H9 (cell line): ENCODE results near the gene UBASH3A. TPM values are rescaled to one million over a fixed set of nuclear protein-coding genes. Genes with fewer than 3 reads are reported as not detected.

Experiments used
- DNase-seq: peaks from one replicate; pipeline ENCODE4 v3.0.0-alpha.2; 2017
- H2AFZ ChIP-seq: one replicate; pipeline ENCODE4 v1.6.1; 2013; ENCODE audit warnings: mild to moderate bottlenecking, low read length, control low read depth, moderate library complexity
- H2AK5ac ChIP-seq: 2 replicates; pipeline ENCODE4 v1.6.1; 2013; ENCODE audit warnings: low read length, control low read depth, mixed read lengths; ENCODE audit not compliant: insufficient read length
- H2BK120ac ChIP-seq: one replicate; pipeline ENCODE4 v1.6.1; 2013; ENCODE audit warnings: low read depth, mild to moderate bottlenecking, low read length, control low read depth, inconsistent platforms; ENCODE audit not compliant: poor library complexity, severe bottlenecking
- H2BK12ac ChIP-seq: 2 replicates; pipeline ENCODE4 v1.6.1; 2013; ENCODE audit warnings: low read length, control low read depth, mixed read lengths, low read depth; ENCODE audit not compliant: insufficient read length
- H2BK15ac ChIP-seq: 2 replicates; pipeline ENCODE4 v1.6.1; 2013; ENCODE audit warnings: low read depth, low read length, control low read depth
- H2BK20ac ChIP-seq: one replicate; pipeline ENCODE4 v1.6.1; 2013; ENCODE audit warnings: low read depth, mild to moderate bottlenecking, low read length, control low read depth, inconsistent platforms; ENCODE audit not compliant: poor library complexity, severe bottlenecking
- H2BK5ac ChIP-seq: 2 replicates; pipeline ENCODE4 v1.6.1; 2013; ENCODE audit warnings: low read length, control low read depth, mixed read lengths; ENCODE audit not compliant: insufficient read length
- H3K14ac ChIP-seq: 2 replicates; pipeline ENCODE4 v1.6.1; 2013; ENCODE audit warnings: low read length, control low read depth; ENCODE audit not compliant: insufficient read depth
- H3K18ac ChIP-seq: 2 replicates; pipeline ENCODE4 v1.6.1; 2013; ENCODE audit warnings: low read depth, mild to moderate bottlenecking, mixed read lengths, low read length, control low read depth; ENCODE audit not compliant: insufficient read length
- H3K23ac ChIP-seq: 2 replicates; pipeline ENCODE4 v1.6.1; 2013; ENCODE audit warnings: low read length, control low read depth, mixed read lengths, low read depth; ENCODE audit not compliant: insufficient read length
- H3K23me2 ChIP-seq: 2 replicates; pipeline ENCODE4 v1.6.1; 2013; ENCODE audit warnings: low read depth, mild to moderate bottlenecking, mixed read lengths, low read length, control low read depth; ENCODE audit not compliant: insufficient read length, poor library complexity, severe bottlenecking
- H3K27ac ChIP-seq: 2 replicates; pipeline ENCODE4 v1.5.1; 2013; ENCODE audit warnings: low read length, control low read depth, mixed read lengths, low read depth; ENCODE audit not compliant: insufficient read length
- H3K27me3 ChIP-seq: 2 replicates; pipeline ENCODE4 v1.6.1; 2013; ENCODE audit warnings: low read length, control low read depth, inconsistent platforms; ENCODE audit not compliant: insufficient read depth
- H3K4ac ChIP-seq: 2 replicates; pipeline ENCODE4 v1.6.1; 2013; ENCODE audit warnings: low read depth, mild to moderate bottlenecking, control low read depth, inconsistent platforms, low read length, moderate library complexity
- H3K4me1 ChIP-seq: 2 replicates; pipeline ENCODE4 v1.6.1; 2013; ENCODE audit warnings: low read length, control low read depth, inconsistent platforms; ENCODE audit not compliant: insufficient read depth
- H3K4me2 ChIP-seq: 2 replicates; pipeline ENCODE4 v1.6.1; 2013; ENCODE audit warnings: low read length, control low read depth, mixed read lengths; ENCODE audit not compliant: insufficient read length, insufficient read depth
- H3K56ac ChIP-seq: 2 replicates; pipeline ENCODE4 v1.6.1; 2013; ENCODE audit warnings: low read depth, mild to moderate bottlenecking, mixed read lengths, low read length, control low read depth; ENCODE audit not compliant: insufficient read length
- H3K79me1 ChIP-seq: 2 replicates; pipeline ENCODE4 v1.6.1; 2013; ENCODE audit warnings: low read depth, mild to moderate bottlenecking, moderate library complexity, low read length, control low read depth, inconsistent platforms; ENCODE audit not compliant: insufficient read depth, poor library complexity, severe bottlenecking
- H3K79me2 ChIP-seq: 2 replicates; pipeline ENCODE4 v1.6.1; 2013; ENCODE audit warnings: low read length, control low read depth, inconsistent platforms; ENCODE audit not compliant: insufficient read depth
- H3K9ac ChIP-seq: 2 replicates; pipeline ENCODE4 v1.6.1; 2013; ENCODE audit warnings: low read length, control low read depth, mixed read lengths; ENCODE audit not compliant: insufficient read length; ENCODE audit errors: extremely low read depth
- H3K9me3 ChIP-seq: one replicate; pipeline ENCODE4 v1.6.1; 2013; ENCODE audit warnings: low read depth, low read length, inconsistent platforms; ENCODE audit not compliant: control insufficient read depth
- H3T11ph ChIP-seq: one replicate; pipeline ENCODE4 v1.6.1; 2013; ENCODE audit warnings: mild to moderate bottlenecking, low read length, control low read depth, inconsistent platforms
- H4K20me1 ChIP-seq: one replicate; pipeline ENCODE4 v1.6.1; 2013; ENCODE audit not compliant: control insufficient read depth, insufficient read length, insufficient read depth
- H4K5ac ChIP-seq: 2 replicates; pipeline ENCODE4 v1.6.1; 2013; ENCODE audit warnings: low read depth, mild to moderate bottlenecking, mixed read lengths, low read length, control low read depth; ENCODE audit not compliant: insufficient read length
- H4K8ac ChIP-seq: replicated peaks from 2 replicates; pipeline ENCODE4 v1.6.1; 2013; ENCODE audit warnings: low read length, control low read depth, mixed read lengths, low read depth; ENCODE audit not compliant: insufficient read length
- H4K91ac ChIP-seq: 2 replicates; pipeline ENCODE4 v1.6.1; 2013; ENCODE audit warnings: low read depth, mild to moderate bottlenecking, moderate library complexity, mixed read lengths, low read length, control low read depth; ENCODE audit not compliant: insufficient read length
- H3K27ac Mint-ChIP-seq, 3 experiments: 2 replicates in 2 of 3; 3 replicates in 1 of 3; pipeline ENCODE4 v1.8.0; 2020 to 2021; ENCODE audit warnings: mixed read lengths in 3 of 3, mild to moderate bottlenecking in 1 of 3, moderate library complexity in 1 of 3
- H3K27me3 Mint-ChIP-seq: 2 replicates; pipeline ENCODE4 v1.8.0; 2021; ENCODE audit warnings: low read depth, mild to moderate bottlenecking, moderate library complexity, mixed read lengths
- H3K36me3 Mint-ChIP-seq, 3 experiments: 2 replicates in 2 of 3; 3 replicates in 1 of 3; pipeline ENCODE4 v1.8.0; 2020 to 2021; ENCODE audit warnings: low read depth in 3 of 3, mixed read lengths in 3 of 3; ENCODE audit not compliant: insufficient read depth in 1 of 3
- H3K4me1 Mint-ChIP-seq, 2 experiments: 2 replicates each; pipeline ENCODE4 v1.8.0; 2020; ENCODE audit warnings: mixed read lengths in 2 of 2
- H3K4me3 Mint-ChIP-seq, 2 experiments: 2 replicates in 1 of 2; 3 replicates in 1 of 2; pipeline ENCODE4 v1.8.0; 2020 to 2021; ENCODE audit warnings: mild to moderate bottlenecking in 2 of 2, mixed read lengths in 2 of 2, moderate library complexity in 1 of 2
- H3K9me3 Mint-ChIP-seq, 2 experiments: 2 replicates in 1 of 2; 3 replicates in 1 of 2; pipeline ENCODE4 v1.8.0; 2020; ENCODE audit warnings: mild to moderate bottlenecking in 2 of 2, mixed read lengths in 2 of 2, moderate library complexity in 1 of 2
- CTCF ChIP-seq: fragments of 200-600 bp; sonication (generic); conservative IDR thresholded peaks from 3 replicates; pipeline ENCODE4 v1.8.0; 2021; ENCODE audit warnings: antibody characterized with exemption, mild to moderate bottlenecking
- WGBS: extraction: QIAGEN DNeasy Blood & Tissue Kit; methylation state at CpG from one replicate; pipeline ENCODE4 v1.1.7; 2013; ENCODE audit warnings: missing lambda C conversion rate, low lambda C conversion rate, mixed read lengths; ENCODE audit not compliant: insufficient read length; ENCODE audit errors: extremely low coverage; 5-methylcytosine and 5-hydroxymethylcytosine counted together
- total RNA-seq: library from RNA; stranded (reverse); gene quantifications from 2 replicates; pipeline ENCODE4 v1.2.1, GENCODE V29; 2021

UBASH3A gene
- total RNA-seq, 1 experiment from 2014 or later, result not detected

DNA sequence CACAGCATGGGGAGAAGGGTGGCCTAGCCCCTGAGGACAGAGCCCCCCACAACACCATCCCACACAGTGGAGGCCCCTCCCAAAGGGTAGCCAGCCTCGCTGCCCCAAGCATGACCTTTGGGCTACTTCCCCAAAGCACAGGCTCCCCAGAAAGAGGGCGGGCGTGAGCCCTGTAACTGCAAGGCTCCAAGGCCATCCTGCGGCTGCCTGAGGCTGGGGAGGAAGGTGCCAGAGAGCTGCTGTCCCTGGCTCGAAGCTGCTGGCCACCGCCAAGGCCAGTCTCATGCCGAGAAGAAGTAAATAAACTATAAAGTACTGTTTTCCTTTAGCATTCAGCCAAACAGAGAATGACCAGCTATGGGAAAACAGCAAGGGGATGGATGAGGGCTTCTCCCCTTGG lies 27.5 kb downstream of the UBASH3A start:
- H2AFZ ChIP-seq, result no peak overlapping the region
- no peak for TF ChIP-seq CTCF
- Mint-ChIP-seq H3K4me1 (no peaks in the 10 kb centered on the region), H3K4me3 (no peak overlapping the region), H3K9me3 (peaks cover 14 to 20% of the 10 kb centered on the region in 2 experiments), H3K27ac (no peak overlapping the region), H3K27me3 (peaks cover 40% of the 10 kb centered on the region), H3K36me3 (no peaks in the 10 kb centered on the region)
- no peaks in the 10 kb centered on the region for H4K20me1 ChIP-seq
- WGBS, result no CpG with 5 or more reads among the region's 7 CpGs
- no peak overlapping the region for H2AK5ac ChIP-seq
- H3K56ac ChIP-seq, result no peak overlapping the region
- no peak overlapping the region for H4K5ac ChIP-seq
- H3K27ac ChIP-seq, result no peak overlapping the region
- no peak overlapping the region; the same call in 1 of the 2 replicates for H3K14ac ChIP-seq
- H3K27me3 ChIP-seq, result no peaks in the 10 kb centered on the region
- H2BK120ac ChIP-seq, result no peak overlapping the region
- H2BK15ac ChIP-seq, result no peak overlapping the region
- no peak overlapping the region for H3K4me2 ChIP-seq
- H3K9ac ChIP-seq, result no peak overlapping the region
- H3K4ac ChIP-seq, result no peak overlapping the region
- no peaks in the 10 kb centered on the region for H3K79me2 ChIP-seq
- no peak for DNase-seq
- H3K4me1 ChIP-seq, result no peaks in the 10 kb centered on the region
- no peak overlapping the region for H3T11ph ChIP-seq
- H3K18ac ChIP-seq, result no peak overlapping the region
- no peak overlapping the region for H2BK5ac ChIP-seq
- H4K91ac ChIP-seq, result no peak overlapping the region
- no peak overlapping the region for H2BK20ac ChIP-seq
- no peaks in the 10 kb centered on the region for H3K79me1 ChIP-seq
- no peak overlapping the region for H2BK12ac ChIP-seq
- no peaks in the 10 kb centered on the region for H3K9me3 ChIP-seq
- no peak overlapping the region for H4K8ac ChIP-seq
- no peaks in the 10 kb centered on the region for H3K23me2 ChIP-seq
- no peak overlapping the region for H3K23ac ChIP-seq
